ENCODE measurements around the gene ZNF282.
"Not testable (repeated sequence)": the region's sequence is repeated elsewhere in the genome, so short reads cannot be mapped to it uniquely, and the experiment has no call there.

ZNF282 gene

DNA sequence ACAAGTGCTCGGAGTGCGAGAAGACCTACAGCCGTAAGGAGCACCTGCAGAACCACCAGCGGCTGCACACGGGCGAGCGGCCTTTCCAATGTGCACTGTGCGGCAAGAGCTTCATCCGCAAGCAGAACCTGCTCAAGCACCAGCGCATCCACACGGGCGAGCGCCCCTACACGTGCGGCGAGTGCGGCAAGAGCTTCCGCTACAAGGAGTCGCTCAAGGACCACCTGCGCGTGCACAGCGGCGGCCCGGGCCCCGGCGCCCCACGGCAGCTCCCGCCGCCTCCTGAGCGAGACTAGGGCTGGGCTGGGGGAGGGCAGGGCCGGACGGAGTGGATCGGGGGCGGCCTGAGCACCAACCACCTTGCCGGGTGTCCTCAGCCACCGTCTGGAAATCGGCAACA is 29.0 kb downstream of the ZNF282 start:
- DNase-seq (ENCODE audit: low read depth in 2 of 3, low spot score in 1 of 3): no peak

DNA sequence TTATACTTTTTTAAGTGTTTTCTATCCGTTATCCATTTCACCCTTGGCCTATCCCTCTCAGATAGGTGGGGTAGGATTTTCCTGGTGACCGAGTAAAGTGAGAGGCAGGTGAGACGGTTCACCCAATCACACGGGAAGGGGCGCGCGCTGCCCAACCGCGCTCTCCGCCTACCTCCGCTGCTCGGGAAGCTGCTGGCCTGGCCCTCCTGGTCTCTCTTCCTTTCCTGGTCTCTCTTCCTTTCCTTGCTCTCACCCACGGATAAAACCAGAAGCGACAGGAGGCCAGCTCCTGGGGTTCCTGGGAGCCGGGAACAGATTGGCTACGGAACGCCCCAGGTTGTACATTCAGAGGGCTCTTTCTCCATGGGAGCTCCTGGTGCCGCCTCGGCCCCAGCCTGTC is 29.8 kb downstream of the ZNF282 start:
- no peak for DNase-seq (ENCODE audit: low read depth in 2 of 3, low spot score in 1 of 3)

DNA sequence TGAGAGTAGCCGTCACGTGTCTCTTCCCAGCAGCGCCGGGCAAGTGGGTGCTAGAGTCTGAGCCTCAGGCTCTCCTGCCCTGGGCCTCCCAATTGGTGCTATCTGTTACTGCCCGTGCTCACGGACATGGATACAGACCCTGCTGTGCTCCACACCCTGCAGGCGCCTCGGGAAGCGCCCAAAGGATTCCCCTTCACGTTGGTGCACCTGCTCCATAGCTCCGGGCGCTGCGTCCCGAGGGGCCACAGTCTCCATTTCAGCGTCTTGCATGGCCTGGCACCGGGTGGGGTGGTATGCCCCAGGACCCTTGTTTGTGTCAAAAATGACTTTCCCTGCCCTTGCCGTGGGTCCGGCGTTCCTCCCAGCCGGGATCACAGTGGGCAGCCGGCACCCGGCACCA is 30.3 kb downstream of the ZNF282 start:
- DNase-seq (ENCODE audit: low read depth in 2 of 3, low spot score in 1 of 3): no peak

DNA sequence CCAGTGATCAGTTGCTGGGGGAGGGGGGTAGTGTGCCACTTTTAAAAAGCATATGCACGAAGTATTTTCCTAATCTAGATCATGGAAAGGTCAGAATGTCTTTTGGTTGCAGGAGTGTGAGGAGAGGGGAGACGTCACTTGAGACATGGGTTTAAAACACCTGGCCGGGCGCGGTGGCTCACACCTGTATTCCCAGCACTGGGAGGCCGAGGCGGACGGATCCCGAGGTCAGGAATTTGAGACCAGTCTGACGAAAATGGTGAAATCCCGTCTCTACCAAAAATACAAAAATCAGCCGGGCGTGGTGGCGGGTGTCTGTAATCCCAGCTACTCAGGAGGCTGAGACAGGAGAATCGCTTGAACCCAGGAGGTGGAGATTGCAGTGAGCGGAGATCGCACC is 31.0 kb downstream of the ZNF282 start:
- not testable (repeated sequence) for DNase-seq (ENCODE audit: low read depth in 2 of 3, low spot score in 1 of 3)

DNA sequence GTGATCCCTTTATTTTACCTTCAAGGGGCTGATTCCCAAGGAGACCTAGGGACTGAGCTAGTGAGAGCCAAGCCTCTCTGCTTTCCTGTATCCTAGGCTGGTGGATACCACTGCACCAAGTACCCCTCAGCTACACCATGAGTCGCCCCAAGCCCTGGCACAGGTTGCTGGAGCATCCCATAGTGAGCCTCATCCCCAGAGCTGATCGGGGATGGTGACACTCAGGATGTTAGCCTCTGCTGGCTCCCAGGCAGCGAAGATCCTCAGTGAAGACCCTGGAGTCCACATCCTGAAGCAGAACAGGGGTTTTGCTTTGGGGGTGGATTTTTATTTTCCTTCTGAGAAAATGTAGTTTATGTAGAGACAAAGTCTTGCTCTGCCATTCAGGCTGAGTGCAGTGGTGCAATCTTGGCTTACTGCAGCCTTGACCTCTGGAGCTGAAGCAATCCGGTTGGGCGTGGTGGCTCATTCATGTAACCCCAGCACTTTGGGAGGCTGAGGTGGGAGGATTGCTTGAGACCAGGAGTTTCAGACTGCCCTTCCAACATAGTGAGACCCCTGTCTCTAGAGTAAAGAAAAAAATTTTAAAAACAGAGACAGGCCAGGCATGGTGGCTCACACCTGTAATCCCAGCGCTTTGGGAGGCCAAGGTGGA is 31.6 kb downstream of the ZNF282 start:
- no peak for DNase-seq (ENCODE audit: low read depth in 2 of 3, low spot score in 1 of 3)

DNA sequence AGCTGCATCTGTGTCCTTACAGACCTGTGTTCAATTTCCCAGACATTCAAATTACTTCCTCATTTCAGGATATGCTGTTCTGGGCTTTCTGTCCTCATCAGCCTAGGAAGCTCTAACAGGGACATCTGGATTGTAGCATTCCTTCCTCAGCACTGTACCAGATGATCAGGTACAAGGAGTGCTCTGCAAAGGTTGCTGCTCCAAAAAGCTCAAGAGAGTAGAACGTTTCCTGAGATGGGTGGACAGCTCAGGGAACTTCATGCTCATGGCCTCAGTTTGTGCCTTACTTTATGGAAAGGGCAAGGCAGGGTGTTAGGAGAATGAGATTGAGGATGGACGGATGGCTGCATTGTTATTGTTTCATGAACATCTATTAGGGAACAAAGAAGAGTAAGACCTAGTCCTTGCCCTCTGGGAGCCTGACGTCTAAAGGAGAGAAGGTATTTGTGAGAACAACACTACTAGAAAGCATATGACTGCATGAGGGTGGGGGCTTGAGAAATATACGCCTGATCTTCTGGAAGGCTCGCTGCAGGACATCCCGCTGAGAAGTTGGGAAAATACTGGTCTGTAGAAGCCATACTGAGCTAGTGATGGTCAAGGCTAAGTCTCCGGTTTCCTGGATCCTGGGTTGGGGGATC is 33.6 kb downstream of the ZNF282 start:
- no peak for DNase-seq (ENCODE audit: low read depth in 2 of 3, low spot score in 1 of 3)

DNA sequence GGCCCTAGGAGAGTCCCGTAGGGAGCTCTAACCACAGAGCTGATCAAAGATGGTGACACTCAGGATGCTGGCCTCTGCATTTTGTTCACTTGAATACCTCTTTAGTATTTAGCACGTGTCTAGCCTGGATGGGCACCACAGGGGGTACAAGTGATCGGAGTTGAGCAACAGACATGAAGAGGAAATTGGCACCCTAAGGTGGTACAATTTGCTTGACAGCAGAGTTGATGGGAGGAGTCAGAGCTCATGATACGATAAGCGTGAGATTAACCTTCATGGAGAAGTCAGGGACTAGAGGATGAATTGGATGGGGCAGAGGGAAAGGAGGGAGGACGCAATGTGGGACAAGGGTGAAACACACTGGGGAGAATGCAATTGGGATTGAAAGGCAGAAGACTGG is 34.2 kb downstream of the ZNF282 start:
- DNase-seq (ENCODE audit: low read depth in 2 of 3, low spot score in 1 of 3): no peak

DNA sequence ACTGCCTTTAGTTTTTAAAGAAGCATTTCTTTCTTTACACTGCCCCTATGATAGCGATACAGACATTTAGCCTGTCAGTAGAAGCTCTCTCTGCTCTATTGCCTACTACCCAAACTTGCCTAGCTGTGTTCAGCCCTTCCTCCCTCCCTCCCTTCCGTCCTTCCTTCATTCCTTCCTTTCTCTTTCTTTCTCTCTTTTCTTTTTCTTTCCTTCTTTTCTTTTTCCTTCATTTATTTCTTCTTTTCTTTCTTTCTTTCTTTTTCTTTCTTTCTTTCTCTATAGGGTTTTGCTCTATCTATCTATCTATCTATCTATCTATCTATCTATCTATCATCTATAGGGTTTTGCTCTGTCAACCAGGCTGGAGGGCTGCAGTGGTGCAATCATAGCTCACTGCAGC is 37.0 kb downstream of the ZNF282 start:
- no peak for DNase-seq (ENCODE audit: low read depth in 2 of 3, low spot score in 1 of 3)

DNA sequence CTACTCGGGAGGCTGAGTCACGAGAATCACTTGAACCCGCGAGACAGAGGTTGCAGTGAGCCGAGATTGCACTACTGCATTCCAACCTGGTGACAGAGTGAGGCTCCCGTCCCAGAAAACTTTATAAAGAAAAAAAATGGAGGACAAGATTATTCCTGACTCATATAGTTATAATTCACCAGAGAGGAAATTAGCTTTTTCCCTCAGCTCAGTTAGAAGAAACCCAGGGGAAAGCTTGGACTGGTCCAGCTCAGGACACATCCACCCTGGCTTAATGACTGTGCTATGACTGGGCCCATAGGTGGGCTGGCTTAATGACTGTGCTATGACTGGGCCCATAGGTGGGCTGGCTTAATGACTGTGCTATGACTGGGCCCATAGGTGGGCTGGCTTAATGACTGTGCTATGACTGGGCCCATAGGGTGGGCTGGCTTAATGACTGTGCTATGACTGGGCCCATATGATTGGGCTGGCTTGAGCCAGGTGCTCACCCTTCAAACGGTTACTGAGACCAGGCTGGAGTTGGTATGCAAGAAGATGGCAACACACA is 38.4 kb downstream of the ZNF282 start:
- DNase-seq (ENCODE audit: low read depth in 2 of 3, low spot score in 1 of 3): not testable (repeated sequence)

DNA sequence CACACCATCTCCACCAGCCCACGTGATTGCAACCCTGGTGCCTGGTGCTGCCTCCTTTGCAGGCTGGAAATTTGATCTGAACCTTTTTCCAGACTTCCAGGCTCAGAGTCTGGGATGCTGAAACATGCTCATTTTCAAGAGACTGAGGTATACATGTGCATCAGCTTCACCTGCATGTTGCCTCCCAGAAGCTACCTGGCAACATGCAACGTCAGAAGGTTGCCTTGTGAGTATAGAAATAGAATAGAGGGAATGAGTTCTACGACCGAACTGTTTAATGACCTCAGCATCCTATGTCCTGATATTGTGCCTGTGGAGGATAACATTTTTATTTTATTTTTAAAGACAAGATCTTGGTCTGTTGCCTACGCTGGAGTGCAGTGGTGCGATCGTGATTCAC is 42.2 kb downstream of the ZNF282 start:
- no peak for DNase-seq (ENCODE audit: low read depth in 2 of 3, low spot score in 1 of 3)

DNA sequence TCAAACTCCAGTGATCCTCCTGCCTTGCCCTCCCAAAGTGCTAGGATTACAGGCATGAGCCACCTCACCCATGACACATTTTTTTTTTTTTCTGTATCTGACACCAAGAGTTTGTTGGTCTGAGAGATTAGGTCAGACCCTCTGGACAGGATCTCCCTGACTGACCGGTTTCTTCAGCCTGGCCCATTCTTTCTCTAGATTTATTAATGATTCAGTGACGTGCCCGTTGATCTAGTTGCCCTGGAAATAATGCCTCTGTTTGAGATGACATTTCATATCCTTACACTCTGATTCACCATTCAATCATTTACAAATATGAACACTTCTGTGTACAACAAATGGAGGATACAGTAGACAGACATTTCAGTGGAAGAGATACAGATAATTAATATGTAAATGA is 42.7 kb downstream of the ZNF282 start:
- DNase-seq (ENCODE audit: low read depth in 2 of 3, low spot score in 1 of 3): no peak

DNA sequence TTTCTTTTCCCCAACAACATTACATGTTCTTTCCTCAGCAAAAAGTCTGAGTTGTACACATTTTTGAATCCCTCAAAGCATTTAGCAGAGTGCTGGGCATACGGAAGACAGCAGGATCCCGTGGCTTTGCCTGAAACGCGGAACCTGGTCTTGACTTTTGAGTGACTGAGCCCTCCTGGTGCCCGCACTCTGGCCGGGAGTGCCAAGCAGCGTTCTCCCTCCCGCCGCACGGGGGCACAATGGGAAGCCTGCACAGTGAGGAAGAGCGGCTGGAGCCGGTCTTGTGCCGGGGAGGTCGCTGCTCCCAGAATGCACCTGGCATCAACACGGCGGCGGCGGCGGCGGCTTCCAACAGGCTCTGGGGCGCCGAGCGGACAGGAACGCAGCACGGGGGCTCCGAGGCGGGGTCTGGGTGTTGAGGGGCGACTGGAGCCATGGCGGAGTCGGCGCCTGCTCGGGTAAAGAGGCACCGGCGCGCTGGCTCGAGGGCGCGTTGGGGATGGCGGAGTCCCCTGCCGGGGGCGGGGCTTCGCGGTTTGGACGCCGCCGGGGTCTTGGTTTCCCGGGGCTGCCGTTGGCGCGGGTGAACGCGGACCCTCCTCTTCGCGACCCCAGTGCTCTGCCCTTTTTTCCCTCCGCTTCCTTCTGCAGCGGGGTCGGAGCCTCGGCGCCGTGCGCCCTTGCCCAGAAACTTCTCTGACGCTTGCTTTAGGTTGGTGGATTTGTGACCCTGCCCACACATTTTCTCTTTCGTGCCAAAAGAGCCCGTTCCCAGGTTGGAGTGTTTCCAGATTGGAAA is 44.2 kb downstream of the ZNF282 start, which contains the start of gene ZNF212:
TSS of gene ZNF212 (plus strand) at position 307 of the 799 bp plus-strand sequence. CDS start at position 435, 128 bp downstream.
- peak; percentile 82 to 86 (median 86) for DNase-seq (ENCODE audit: low read depth in 2 of 3, low spot score in 1 of 3)

DNA sequence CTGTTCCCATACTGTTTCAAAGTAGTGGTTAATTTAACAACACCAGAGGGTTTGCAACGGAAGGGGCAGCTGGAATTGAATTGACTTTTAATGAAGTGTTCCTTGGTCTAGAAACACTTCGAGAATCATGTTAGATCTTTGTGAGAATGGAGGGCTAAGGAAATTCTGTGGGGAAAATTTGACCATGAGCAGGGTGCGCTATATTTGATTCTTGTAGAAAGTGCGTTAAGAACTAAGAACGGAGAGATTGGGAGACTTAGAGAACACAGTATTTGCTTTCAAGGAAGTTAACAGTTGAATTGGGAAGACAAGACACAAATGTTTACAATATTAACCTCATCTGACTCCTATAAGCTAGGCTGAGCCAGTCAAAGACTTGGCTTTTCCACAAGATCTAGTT is 45.3 kb downstream of the ZNF282 start:
- DNase-seq (ENCODE audit: low read depth in 2 of 3, low spot score in 1 of 3): no peak

DNA sequence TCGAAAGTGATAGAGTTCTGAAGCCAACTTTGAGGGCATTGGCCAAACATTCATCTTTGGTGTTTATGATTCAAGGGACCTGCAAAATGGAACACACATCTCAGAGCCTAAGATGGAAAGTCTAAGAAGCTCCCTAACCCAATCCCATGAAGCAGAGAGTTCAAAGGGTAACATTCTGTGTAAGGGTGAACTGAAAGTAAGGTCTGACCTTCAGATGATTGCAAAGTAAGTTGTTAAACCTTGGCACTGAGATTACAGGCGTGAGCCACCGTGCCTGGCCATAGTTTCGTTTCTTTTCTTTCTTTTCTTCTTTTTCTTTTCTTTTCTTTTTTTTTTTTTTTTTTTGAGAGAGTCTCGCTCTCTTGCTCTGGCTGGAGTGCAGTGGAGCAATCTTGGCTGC is 46.4 kb downstream of the ZNF282 start:
- no peak for DNase-seq (ENCODE audit: low read depth in 2 of 3, low spot score in 1 of 3)

DNA sequence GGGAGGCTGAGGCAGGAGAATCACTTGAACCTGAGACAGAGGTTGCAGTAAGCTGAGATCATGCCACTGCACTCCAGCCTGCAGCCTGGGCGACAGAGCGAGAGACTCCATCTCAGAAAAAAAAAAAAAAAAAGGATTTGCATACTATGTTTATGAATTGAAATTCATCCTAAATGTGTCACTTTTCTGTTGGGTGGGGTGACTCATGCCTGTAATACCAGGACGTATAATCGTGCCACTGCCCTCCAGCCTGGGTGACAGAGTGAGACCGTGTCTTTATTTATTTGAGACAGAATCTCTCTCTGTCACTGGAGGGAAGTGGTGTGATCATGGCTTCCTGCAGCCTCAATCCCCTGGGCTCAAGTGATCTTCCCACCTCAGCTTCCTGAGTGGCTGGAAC is 49.9 kb downstream of the ZNF282 start:
- peak; percentile 37 to 62 (median 55) for DNase-seq (ENCODE audit: low read depth in 2 of 3, low spot score in 1 of 3)

DNA sequence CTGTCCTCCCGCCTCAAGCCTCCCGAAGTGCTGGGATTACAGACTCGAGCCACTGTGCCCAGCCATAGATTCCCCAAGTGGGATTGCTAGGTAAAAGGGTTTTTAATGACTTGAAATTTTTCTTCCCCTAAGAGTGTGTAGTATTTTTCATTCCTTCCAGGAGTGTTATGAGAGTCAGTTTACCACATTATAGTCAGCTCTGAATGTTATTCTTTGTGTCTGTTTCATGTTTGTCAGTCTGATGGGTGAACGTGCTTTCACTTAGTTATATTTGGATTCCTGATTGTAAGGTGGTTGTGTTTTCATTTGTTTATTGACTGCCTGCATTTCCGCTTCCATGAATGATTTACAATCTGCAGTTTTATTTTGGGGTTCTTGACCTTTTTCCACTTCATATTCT is 50.4 kb downstream of the ZNF282 start:
- peak in 1 of 3 donors; percentile 13 for DNase-seq (ENCODE audit: low read depth in 2 of 3, low spot score in 1 of 3)

DNA sequence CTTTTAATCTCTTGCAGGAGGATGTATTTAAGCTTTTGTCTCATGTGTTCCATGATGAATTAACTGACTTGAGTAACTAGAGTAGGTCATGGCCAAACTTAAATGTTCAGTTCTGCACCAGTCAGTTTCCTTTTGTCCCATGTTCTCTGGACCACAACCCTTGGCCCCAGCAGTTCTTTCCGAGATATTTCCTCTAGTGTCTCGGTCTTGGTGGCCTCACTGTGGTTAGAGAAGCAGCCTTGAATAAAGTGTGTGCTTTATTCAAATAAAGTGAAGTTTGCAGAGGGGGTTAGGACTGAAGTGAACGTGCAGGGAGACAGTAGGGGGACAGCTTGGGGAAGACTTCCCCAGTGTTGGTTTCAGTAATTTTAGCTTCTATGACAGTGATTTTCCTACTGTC is 53.4 kb downstream of the ZNF282 start:
- DNase-seq (ENCODE audit: low read depth in 2 of 3, low spot score in 1 of 3): peak in 2 of 3 donors; percentile 28 to 41

DNA sequence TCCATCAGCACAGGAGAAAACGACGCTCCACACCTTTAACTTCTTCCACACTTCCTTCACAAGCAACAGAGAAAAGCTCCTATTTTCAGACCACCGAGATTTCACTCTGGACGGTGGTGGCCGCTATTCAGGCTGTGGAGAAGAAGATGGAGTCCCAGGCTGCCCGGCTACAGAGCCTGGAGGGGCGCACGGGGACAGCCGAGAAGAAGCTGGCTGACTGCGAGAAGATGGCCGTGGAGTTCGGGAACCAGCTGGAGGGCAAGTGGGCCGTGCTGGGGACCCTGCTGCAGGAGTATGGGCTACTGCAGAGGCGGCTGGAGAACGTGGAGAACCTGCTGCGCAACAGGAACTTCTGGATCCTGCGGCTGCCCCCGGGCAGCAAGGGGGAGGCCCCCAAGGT is 54.8 kb downstream of the ZNF282 start:
- DNase-seq (ENCODE audit: low read depth in 2 of 3, low spot score in 1 of 3): not testable (repeated sequence)

DNA sequence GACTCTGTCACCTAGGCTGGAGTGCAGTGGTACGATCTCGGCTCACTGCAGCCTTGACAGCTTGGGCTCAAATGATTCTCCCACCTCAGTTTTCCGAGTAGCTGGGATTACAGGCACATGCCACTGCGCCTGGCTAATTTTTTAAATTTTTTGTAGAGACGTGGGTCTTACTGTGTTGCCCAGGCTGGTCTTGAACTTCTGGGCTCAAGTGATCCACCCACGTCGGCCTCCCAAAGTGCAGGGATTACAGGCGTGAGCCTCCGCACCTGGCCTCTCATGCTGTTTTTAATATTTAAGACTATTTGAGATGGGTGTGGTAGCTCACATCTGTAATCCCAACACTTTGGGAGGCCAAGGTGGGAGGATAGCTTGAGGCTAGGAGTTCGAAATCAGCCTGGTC is 56.2 kb downstream of the ZNF282 start:
- not testable (repeated sequence) for DNase-seq (ENCODE audit: low read depth in 2 of 3, low spot score in 1 of 3)

DNA sequence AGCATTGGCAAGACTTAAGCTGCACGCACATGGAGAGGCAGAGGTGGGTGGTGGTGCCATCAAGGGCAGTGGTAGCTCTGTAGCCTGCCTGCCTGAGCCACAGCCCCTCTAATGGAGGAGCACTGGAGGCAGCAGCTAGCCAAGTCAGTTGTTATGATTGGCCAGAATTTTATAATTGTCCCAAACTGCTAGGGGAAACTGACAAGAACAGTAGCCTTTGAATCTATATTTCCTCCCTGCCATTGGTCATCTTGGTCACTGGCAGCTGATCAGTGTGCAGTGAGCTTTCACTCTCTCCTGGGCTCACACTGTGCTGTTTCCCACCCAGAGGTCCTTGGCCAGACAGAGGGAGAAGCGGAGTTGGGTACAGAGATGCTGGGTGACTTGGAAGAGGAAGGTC is 57.0 kb downstream of the ZNF282 start:
- DNase-seq (ENCODE audit: low read depth in 2 of 3, low spot score in 1 of 3): no peak

DNA sequence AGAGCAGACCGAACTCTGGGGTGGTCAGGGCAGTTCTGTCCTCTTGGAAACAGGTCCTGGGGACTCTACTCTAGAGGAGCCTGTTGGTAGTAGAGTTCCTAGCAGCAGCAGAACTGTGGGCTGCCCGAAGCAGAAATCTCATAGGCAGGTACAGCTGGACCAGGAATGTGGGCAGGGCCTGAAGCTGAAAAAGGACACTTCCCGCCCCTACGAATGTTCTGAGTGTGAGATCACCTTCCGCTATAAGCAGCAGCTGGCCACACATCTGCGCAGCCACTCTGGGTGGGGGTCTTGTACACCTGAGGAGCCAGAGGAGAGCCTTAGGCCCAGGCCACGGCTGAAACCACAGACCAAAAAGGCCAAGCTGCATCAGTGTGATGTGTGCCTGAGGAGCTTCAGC is 58.3 kb downstream of the ZNF282 start:
- DNase-seq (ENCODE audit: low read depth in 2 of 3, low spot score in 1 of 3): no peak

Data from stimulated activated CD4-positive, alpha-beta T cell treated with anti-CD3 and anti-CD28 coated beads, Interleukin-12 subunit alpha, Interleukin-12 subunit beta, amount 100 ng/mL, for 48 hours (primary cell).